Bronchial epithelial cell (primary cell): Measurements from ENCODE around the gene STIM2. TPM values are rescaled to one million over a fixed set of nuclear protein-coding genes. Genes with fewer than 3 reads are reported as not detected.
"Not testable (repeated sequence)": the region's sequence is repeated elsewhere in the genome, so short reads cannot be mapped to it uniquely, and the experiment has no call there.

Experiments
- DNase-seq: peaks from one replicate; pipeline ENCODE4 v3.0.0-alpha.2; 2010; ENCODE audit warnings: low read depth
- FAIRE-seq: peaks from 2 replicates; lab custom pipeline; 2011; peaks lifted over from hg19 to GRCh38; lab: Jason Lieb, UNC
- H3K27me3 ChIP-seq: 2 replicates; pipeline ENCODE4 v1.5.1; 2011; ENCODE audit warnings: low read length; ENCODE audit not compliant: control insufficient read depth, insufficient read depth
- H3K36me3 ChIP-seq: 2 replicates; pipeline ENCODE4 v1.5.1; 2011; ENCODE audit warnings: low read length; ENCODE audit not compliant: control insufficient read depth, insufficient read depth
- H3K4me3 ChIP-seq: 2 replicates; pipeline ENCODE4 v1.5.1; 2011; ENCODE audit warnings: mild to moderate bottlenecking, low read depth, low read length, control low read depth
- total RNA-seq: library from RNA; depleted of rRNA; stranded (reverse); fragments of >200 nt; gene quantifications from 2 replicates; pipeline ENCODE4 v1.2.1, GENCODE V29; 2014
- TF ChIP-seq, protein P1 (sequence below): IDR thresholded peaks from 2 replicates; pipeline ENCODE4 v1.5.1; 2011; ENCODE audit warnings: mild to moderate bottlenecking, moderate library complexity, low read length, control low read depth, inconsistent platforms; ENCODE audit not compliant: insufficient read depth, severe bottlenecking

STIM2 gene
- total RNA-seq, 1 donor from 2014 or later, result 7.6 TPM

DNA sequence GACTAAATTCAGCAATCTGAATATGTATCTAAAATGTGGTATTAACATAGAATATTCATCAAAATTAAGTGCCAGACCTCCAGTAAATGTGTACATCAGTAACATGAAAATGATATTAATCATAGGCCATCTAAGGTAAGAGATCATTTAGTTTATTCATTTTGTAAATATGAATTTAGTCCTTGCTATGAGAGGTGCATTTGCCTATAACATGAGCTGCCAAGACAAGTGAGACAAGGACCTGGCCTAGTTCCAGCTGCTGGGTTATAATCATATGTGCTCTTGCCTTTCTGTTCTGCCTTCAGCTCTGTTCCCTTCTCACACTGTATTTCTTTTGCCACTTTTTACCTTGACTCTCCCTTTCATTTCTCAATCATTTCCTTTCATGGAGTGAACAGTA is 160.0 kb downstream of the STIM2 start:
- no peak overlapping the region for H3K4me3 ChIP-seq
- TF ChIP-seq, protein P1, sequence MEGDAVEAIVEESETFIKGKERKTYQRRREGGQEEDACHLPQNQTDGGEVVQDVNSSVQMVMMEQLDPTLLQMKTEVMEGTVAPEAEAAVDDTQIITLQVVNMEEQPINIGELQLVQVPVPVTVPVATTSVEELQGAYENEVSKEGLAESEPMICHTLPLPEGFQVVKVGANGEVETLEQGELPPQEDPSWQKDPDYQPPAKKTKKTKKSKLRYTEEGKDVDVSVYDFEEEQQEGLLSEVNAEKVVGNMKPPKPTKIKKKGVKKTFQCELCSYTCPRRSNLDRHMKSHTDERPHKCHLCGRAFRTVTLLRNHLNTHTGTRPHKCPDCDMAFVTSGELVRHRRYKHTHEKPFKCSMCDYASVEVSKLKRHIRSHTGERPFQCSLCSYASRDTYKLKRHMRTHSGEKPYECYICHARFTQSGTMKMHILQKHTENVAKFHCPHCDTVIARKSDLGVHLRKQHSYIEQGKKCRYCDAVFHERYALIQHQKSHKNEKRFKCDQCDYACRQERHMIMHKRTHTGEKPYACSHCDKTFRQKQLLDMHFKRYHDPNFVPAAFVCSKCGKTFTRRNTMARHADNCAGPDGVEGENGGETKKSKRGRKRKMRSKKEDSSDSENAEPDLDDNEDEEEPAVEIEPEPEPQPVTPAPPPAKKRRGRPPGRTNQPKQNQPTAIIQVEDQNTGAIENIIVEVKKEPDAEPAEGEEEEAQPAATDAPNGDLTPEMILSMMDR, result no peak
- no peak for DNase-seq
- FAIRE-seq, result no peak
- no peaks in the 10 kb centered on the region for H3K27me3 ChIP-seq
- peaks cover 18% of the 10 kb centered on the region for H3K36me3 ChIP-seq

DNA sequence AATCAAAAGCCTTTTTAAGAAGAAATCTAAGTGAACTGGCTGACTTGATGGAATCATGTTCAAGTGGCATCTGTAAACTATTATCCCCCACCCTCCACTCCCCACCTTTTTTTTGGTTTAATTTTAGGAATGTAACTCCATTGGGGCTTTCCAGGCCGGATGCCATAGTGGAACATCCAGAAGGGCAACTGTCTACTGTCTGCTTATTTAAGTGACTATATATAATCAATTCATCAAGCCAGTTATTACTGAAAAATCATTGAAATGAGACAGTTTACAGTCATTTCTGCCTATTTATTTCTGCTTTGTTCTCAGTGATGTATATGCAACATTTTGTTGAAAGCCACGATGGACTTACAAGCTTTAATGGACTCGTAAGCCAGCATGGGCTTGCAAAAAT is 162.3 kb downstream of the STIM2 start:
- TF ChIP-seq, protein P1, result no peak
- Histone ChIP-seq H3K27me3 (no peaks in the 10 kb centered on the region), H3K36me3 (peaks cover 13% of the 10 kb centered on the region), H3K4me3 (no peak overlapping the region)
- FAIRE-seq (no peak), DNase-seq (no peak)

DNA sequence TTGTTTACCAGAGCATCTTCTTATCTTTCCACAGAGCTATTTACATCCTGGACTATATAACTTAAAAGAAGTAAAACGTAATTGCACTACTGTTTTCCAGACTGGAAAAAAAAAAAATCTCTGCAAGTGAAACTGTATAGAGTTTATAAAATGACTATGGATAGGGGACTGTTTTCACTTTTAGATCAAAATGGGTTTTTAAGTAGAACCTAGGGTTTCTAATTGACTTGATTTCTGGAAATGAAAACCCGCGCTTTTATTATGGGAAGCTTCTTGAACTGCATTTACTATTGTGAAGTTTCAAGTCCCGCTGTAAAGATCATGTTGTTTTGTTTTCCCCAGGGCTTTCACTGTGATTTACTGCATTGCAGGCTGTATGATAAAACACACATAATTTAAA is 162.7 kb downstream of the STIM2 start:
- Histone ChIP-seq H3K27me3 (no peaks in the 10 kb centered on the region), H3K36me3 (peaks cover 10% of the 10 kb centered on the region), H3K4me3 (no peak overlapping the region)
- FAIRE-seq, result no peak
- DNase-seq, result no peak
- TF ChIP-seq, protein P1, result no peak

DNA sequence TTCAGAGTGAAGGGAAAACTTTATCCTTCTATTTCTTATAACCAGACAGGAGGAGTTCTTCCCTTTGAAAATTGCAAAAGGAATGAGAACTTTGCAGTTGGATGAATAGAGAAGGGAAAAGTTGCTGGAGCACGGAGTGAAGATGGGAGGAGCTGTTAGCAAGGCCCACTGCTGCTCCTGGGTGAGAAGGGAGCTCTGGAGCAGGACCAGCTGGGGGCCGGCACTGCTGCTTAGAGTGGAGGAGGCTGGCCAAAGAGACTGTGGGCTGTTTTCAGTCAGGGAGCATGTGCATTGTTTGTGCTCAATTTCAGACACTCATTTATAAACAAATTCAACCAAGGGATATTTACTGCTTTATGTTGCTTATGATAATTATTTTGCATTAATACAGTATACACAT is 164.2 kb downstream of the STIM2 start:
- no peak for FAIRE-seq

DNA sequence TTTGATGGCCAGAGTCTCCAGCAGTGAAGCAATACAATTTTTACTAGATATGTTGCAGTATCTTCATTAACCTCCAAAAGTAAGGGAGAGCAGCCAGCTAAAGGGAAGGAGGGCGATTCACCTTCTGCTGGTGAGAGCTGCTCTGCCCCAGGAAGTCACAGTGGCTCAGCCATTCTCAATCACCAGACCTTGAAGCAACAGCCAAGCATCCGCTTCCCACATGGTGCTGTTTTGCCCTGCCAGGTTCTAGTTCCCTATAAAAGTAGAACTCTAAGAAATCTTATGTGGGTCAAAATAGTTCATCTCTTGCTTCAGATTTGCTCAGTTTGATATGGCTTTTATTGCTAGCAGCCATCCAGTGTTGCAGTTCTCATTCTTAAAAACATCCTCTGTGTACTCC is 166.8 kb downstream of the STIM2 start:
- no peak for DNase-seq
- no peak overlapping the region for H3K4me3 ChIP-seq
- TF ChIP-seq, protein P1, result no peak
- peaks cover 6% of the 10 kb centered on the region for H3K36me3 ChIP-seq
- FAIRE-seq, result no peak
- no peaks in the 10 kb centered on the region for H3K27me3 ChIP-seq

More for the DNA sequence above, 164.2 kb downstream of the STIM2 start:
- H3K4me3 ChIP-seq, result no peak overlapping the region
- peaks cover 9% of the 10 kb centered on the region for H3K36me3 ChIP-seq
- DNase-seq, result no peak
- TF ChIP-seq, protein P1, result no peak
- no peaks in the 10 kb centered on the region for H3K27me3 ChIP-seq

DNA sequence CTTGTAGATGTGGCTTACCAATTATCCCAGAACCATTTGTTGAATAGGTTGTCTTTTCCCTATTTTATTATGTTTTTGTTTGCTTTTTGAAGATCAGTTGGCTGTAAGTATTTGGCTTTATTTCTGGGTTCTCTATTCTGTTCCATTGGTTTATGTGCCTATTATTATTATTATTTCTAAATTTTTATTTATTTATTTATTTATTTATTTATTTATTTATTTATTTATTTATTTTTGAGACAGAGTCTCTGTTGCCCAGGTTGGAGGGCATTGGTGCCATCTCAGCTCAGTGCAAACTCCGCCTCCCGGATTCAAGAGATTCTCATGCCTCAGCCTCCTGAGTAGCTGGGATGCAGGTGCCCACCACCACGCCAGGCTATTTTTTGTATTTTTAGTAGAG is 174.5 kb downstream of the STIM2 start:
- not testable (repeated sequence) for H3K36me3 ChIP-seq, FAIRE-seq, H3K27me3 ChIP-seq, DNase-seq, H3K4me3 ChIP-seq
